ENCODE data around the gene MRPL27. TPM values are rescaled to one million over a fixed set of nuclear protein-coding genes. Genes with fewer than 3 reads are reported as not detected.

MRPL27 gene
- total RNA-seq, 2 donors from 2014 or later, result 70.9 to 76.7 TPM

DNA sequence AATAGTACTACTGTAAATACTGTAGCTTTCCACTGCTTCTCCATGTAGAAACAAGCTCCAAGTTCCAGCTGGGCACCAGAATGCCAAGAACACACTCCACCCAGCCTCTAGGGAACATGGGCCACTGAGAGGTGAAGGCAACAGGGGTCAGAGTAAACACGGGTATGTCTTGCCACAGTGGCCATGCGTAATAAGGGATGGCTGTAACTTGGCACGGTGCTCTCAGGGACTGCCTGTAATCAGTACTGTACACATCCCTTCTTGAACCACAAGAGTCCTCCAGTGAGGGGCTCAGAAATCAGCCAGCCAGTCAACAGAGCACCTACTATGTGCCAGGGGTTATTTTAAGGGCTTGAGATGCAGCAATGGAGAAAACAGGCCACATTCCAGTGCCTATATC is 13.5 kb upstream of the MRPL27 start:
- peaks cover 76% of the 10 kb centered on the region for H3K36me3 Mint-ChIP-seq (ENCODE audit: low read depth)
- H3K4me1 Mint-ChIP-seq, result no peaks in the 10 kb centered on the region
- Histone ChIP-seq H3K9ac (ENCODE audit: extremely low read depth, low read length, poor library complexity, severe bottlenecking) (no peak overlapping the region), H3K27ac (ENCODE audit: low read depth, low read length) (no peak overlapping the region), H3K36me3 (ENCODE audit: control insufficient read depth, insufficient read depth, low read length) (peaks cover 99% of the 10 kb centered on the region), H3K9me3 (ENCODE audit: control insufficient read depth, low read length) (no peaks in the 10 kb centered on the region), H3K27me3 (ENCODE audit: control insufficient read depth, insufficient read depth, low read length, poor library complexity, severe bottlenecking) (no peaks in the 10 kb centered on the region), H3K4me1 (ENCODE audit: control insufficient read depth, insufficient read depth, low read length) (no peaks in the 10 kb centered on the region), H3K4me3 (ENCODE audit: low read length) (no peak overlapping the region)
- no peaks in the 10 kb centered on the region for H3K9me3 Mint-ChIP-seq
- 95 to 100% methylated on average over 3 of the region's 3 CpGs for WGBS, 2 experiments (ENCODE audit: insufficient coverage in 1 of 2, insufficient read length in 1 of 2)
- TF ChIP-seq, protein P1, sequence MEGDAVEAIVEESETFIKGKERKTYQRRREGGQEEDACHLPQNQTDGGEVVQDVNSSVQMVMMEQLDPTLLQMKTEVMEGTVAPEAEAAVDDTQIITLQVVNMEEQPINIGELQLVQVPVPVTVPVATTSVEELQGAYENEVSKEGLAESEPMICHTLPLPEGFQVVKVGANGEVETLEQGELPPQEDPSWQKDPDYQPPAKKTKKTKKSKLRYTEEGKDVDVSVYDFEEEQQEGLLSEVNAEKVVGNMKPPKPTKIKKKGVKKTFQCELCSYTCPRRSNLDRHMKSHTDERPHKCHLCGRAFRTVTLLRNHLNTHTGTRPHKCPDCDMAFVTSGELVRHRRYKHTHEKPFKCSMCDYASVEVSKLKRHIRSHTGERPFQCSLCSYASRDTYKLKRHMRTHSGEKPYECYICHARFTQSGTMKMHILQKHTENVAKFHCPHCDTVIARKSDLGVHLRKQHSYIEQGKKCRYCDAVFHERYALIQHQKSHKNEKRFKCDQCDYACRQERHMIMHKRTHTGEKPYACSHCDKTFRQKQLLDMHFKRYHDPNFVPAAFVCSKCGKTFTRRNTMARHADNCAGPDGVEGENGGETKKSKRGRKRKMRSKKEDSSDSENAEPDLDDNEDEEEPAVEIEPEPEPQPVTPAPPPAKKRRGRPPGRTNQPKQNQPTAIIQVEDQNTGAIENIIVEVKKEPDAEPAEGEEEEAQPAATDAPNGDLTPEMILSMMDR (conservative IDR thresholded peaks at IDR 0.05), result no peak
- no peak overlapping the region for H3K27ac Mint-ChIP-seq
- no peak for DNase-seq
- H3K27me3 Mint-ChIP-seq (ENCODE audit: insufficient read depth), result no peaks in the 10 kb centered on the region
- no peak overlapping the region for H3K4me3 Mint-ChIP-seq

DNA sequence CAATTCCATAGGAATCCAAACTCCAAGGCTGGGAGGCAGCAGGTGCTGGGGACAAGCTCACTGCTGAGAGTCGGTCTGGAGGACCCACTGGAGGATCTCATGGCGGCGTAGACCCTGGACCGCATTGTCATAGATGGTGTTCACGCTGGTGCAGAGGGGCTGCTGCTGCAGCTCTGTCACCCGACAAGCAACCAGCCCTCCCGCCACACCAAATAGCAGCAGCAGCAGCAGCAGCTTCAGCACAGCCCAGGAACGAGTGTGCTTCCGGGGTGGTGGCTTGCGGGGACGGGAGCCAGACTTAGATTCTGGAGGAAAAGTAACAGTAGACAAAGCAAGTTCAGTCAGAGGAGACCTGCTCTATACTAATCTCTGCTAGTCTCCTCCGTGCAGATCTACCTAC is 9.9 kb upstream of the MRPL27 start:
- 96 to 97% methylated on average over 6 to 12 of the region's 12 CpGs for WGBS, 2 experiments (ENCODE audit: insufficient coverage in 1 of 2, insufficient read length in 1 of 2)
- no peak overlapping the region for H3K27ac ChIP-seq (ENCODE audit: low read depth, low read length)
- Mint-ChIP-seq H3K27me3 (ENCODE audit: insufficient read depth) (no peaks in the 10 kb centered on the region), H3K9me3 (no peaks in the 10 kb centered on the region), H3K27ac (no peak overlapping the region), H3K4me3 (no peak overlapping the region), H3K4me1 (no peaks in the 10 kb centered on the region), H3K36me3 (ENCODE audit: low read depth) (peaks cover 62% of the 10 kb centered on the region)
- H3K4me1 ChIP-seq (ENCODE audit: control insufficient read depth, insufficient read depth, low read length), result no peaks in the 10 kb centered on the region
- H3K36me3 ChIP-seq (ENCODE audit: control insufficient read depth, insufficient read depth, low read length), result peaks cover 88% of the 10 kb centered on the region
- no peak for DNase-seq
- no peak overlapping the region for H3K4me3 ChIP-seq (ENCODE audit: low read length)
- TF ChIP-seq, protein P1 (conservative IDR thresholded peaks at IDR 0.05), result no peak
- no peaks in the 10 kb centered on the region for H3K9me3 ChIP-seq (ENCODE audit: control insufficient read depth, low read length)
- H3K27me3 ChIP-seq (ENCODE audit: control insufficient read depth, insufficient read depth, low read length, poor library complexity, severe bottlenecking), result no peaks in the 10 kb centered on the region
- no peak overlapping the region for H3K9ac ChIP-seq (ENCODE audit: extremely low read depth, low read length, poor library complexity, severe bottlenecking)

DNA sequence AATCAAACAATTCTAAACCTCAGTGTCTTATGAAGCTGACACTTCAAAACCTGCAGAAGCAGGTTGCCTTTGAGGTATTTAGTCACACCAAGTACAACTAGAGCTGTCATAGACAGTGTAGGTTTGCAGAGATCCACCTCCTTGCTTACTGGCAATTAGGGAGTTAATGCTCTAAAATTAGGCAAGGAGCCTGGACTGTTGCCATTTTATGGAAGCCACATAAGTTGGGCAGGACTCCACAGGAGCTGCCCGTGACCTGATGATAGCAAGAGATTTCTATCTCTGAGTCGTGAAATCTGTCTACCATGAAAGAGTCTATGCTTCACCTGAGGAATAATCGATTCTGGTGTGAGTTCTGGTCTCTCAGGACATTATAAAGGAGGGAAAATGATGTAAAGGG is 8.9 kb upstream of the MRPL27 start:
- Histone ChIP-seq H3K4me3 (ENCODE audit: low read length) (no peak overlapping the region), H3K9ac (ENCODE audit: extremely low read depth, low read length, poor library complexity, severe bottlenecking) (no peak overlapping the region), H3K4me1 (ENCODE audit: control insufficient read depth, insufficient read depth, low read length) (no peaks in the 10 kb centered on the region), H3K9me3 (ENCODE audit: control insufficient read depth, low read length) (no peaks in the 10 kb centered on the region), H3K27ac (ENCODE audit: low read depth, low read length) (no peak overlapping the region), H3K27me3 (ENCODE audit: control insufficient read depth, insufficient read depth, low read length, poor library complexity, severe bottlenecking) (no peaks in the 10 kb centered on the region), H3K36me3 (ENCODE audit: control insufficient read depth, insufficient read depth, low read length) (peaks cover 78% of the 10 kb centered on the region)
- Mint-ChIP-seq H3K36me3 (ENCODE audit: low read depth) (peaks cover 52% of the 10 kb centered on the region), H3K9me3 (no peaks in the 10 kb centered on the region), H3K4me1 (no peaks in the 10 kb centered on the region), H3K4me3 (no peak overlapping the region), H3K27me3 (ENCODE audit: insufficient read depth) (no peaks in the 10 kb centered on the region), H3K27ac (no peak overlapping the region)
- TF ChIP-seq, protein P1 (conservative IDR thresholded peaks at IDR 0.05), result no peak
- no peak for DNase-seq
- 95 to 96% methylated on average over 3 of the region's 3 CpGs for WGBS, 2 experiments (ENCODE audit: insufficient coverage in 1 of 2, insufficient read length in 1 of 2)

All from endodermal cell (in vitro differentiated cells).